GM08714 (cell line): ENCODE results near the gene AGAP5.
A peak's percentile ranks its signal among the peaks of the same experiment; 100 is the strongest.
"Not testable (repeated sequence)": the region's sequence is repeated elsewhere in the genome, so short reads cannot be mapped to it uniquely, and the experiment has no call there.

Source experiments
- H3K4me3 ChIP-seq: fragments of 200-500 bp; sonication (Bioruptor generic); 2 replicates; pipeline ENCODE4 v1.5.1; 2014; ENCODE audit warnings: mild to moderate bottlenecking, low read length, inconsistent platforms
- ZNF274 ChIP-seq: IDR thresholded peaks from 2 replicates; pipeline ENCODE4 v1.6.1; 2012; ENCODE audit warnings: mild to moderate bottlenecking, low read depth, low read length

AGAP5 gene

DNA sequence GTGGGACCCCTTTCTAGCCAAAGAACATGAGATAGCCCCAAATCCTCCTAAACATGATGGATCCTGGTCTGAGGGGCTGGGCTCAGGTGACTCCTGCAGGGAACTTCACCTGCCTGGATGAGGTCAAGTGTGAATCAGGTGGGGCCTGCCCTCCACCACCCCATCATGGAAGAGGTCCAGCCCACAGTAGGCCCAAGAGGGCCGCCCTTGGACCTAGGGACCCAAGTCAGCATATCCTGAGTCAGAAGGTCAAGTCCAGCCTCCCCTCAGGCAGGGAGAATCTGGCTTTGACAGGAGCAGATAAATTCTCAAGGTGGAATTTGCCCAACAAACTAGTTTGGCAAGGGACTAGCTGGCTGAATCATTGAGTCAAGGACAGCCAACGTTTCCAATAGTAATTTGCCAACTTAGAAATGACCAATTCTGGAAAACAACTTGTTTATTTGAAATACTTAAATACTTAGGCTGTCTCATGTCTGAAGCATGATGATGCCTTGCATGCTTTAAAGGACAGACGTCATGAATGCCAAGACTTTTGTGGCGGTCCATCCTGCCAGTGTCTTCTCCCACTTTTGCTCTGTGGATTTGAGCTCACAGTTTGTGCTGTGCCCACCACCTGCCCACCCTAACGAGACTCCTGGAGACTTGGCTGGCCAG, 31.6 kb downstream of the AGAP5 start:
- H3K4me3 ChIP-seq = not testable (repeated sequence)

DNA sequence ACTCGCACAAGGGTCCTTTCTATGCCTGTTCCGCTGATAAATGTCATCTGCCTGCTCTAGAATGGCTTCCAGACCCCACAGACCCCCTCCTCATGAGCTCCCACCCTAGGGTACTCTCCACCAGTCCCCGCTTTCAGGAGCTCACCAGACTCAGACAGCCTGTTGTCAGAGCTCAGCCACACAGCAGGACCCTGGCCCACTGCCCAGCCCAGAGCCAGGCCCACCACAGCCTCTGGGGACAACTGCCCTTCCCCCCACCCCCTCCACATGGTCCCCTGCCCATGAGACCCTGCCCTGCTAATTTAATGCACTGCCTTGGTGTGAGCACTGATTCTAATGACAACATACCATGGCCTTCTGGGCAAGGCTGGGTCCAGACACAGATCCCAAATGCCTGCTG, 32.3 kb downstream of the AGAP5 start:
- not testable (repeated sequence) for H3K4me3 ChIP-seq

DNA sequence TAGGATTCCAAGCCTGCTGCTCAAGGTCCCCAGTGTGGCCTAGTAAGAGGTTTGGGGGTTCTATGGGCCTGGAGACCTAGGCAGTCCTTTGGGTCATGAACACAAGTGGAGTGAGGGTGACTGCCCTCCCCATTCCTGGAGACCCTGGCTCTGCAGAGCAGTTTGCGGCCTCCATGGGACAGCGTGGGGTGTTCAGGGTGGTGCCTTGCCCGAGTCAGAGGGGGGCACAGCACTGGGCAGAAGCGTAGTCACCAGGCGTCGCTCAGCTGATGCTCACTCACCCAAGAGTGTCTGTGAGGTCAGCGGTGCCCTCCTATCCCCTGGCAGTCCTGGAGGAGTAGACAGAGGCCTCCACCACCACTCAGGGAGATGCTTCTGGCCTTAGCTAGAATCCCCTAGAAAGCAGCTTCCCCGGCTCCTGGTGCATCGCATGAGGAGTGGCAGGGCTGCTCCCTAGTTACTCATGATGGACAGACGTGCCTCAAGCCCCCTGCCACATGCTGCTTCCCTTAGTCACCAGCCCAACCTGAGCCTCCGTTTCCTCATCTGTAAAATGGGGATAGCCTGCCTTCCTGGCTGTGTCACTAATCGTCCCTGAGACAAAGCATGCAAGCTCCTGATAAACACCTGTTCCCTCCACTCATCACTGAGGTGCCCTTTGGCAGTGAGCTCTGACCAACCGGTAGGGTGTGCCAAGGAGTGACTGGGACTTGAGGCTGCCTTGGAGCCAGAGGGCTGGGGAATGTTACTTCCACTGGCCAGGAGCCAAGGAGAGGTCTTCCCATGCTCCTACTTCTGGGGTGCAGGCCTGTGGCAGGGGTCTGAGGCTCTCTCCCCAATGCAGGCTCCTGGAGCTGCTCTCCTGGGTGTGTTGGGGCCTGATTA, 33.5 kb downstream of the AGAP5 start:
- H3K4me3 ChIP-seq = not testable (repeated sequence)

DNA sequence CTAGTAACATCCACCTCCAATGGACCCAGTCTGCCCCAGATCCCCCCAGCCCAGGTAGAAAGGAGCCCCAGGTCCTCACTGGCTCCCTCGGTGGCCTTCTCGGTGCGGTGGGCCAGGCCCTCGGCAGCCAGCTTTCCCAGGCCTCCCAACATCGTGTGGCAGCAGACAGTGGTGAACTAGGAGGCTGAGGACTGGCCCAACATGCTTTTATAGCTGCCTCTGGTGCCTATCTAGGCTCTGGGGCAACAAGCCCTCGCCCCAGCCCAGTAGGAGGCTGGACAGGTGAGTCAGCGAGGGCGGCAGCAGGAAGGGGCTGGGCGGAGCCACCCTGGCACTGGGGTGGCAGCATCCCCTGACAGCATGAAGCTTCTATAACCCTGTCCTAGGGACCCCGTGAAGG, 34.3 kb downstream of the AGAP5 start:
- H3K4me3 ChIP-seq = not testable (repeated sequence)

DNA sequence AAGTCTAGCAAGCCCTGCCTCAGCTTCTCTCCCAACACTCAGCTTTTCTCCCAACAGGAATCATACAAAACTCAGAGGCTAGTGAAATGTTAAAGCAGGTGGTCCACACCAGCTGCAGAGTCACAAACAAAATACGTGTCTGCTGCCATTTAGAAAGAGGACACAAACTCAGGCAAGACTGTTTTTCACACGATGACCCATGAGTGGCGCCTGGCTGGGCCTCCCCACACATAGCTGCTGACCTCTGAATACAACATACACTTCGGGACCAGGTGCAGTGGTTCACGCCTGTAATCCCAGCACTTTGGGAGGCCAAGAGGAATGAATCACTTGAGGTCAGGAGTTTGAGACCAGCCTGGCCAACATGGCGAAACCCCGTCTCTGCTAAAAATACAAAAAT, 35.2 kb downstream of the AGAP5 start:
- H3K4me3 ChIP-seq = not testable (repeated sequence)

DNA sequence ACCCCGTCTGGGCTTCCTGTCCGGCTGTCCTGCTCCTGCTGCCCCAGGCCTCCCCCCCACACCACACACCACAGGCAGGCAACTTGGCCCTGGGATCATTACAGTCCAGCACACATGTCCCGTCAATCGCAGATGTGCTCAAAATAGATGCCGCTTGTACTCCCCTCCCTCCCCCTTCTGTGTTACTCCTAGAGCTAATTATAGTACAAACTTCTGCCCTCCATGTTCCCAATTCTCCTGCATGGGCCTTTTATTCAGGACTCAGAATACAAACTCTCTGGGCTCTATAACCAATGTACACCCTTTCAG, 42.0 kb downstream of the AGAP5 start, which contains the start of gene SYNPO2L:
Gene SYNPO2L (minus strand): TSS at position 40 of the 309 bp plus-strand sequence. CDS start 107 bp downstream, outside the sequence.
- peak within 1 kb of the TSS; percentile 3; the same call in 1 of the 2 replicates for H3K4me3 ChIP-seq
- no peak for TF ChIP-seq ZNF274

DNA sequence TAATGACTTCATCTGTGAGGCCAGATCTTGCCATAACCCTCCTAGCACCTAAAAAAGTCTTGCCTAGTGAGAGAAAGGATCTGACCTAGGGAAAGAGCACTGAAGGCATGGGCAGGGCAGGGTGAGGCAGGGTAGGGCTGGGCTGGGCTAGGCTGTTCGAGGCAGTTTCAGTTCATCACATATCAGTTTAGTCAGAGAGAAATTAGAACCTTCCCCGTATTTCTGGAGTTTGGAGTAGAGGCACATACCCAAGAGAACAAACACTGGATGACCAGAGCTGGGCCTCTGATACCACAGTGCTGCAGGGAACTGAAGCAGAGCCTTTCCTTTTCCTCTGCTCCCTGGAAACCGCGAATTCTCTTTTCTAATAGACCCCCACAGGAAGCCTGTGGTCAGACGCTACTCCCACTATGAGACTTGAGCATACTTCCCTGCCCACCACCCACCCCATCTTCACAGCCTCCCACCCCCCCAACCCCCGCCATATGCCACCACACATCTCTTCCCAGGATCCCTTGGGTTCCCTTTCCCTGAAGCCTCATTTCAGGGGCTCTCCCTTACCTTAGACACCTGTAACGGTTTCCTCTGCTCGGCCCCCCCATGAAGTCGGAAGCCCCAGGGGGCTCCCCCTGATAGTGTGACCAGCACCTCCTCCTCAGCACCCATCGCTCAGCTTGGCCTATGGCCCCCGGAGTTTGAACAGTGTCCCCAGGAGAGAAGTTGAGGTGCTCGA, 42.5 kb downstream of the AGAP5 start:
- TF ChIP-seq ZNF274 = no peak
- peak overlapping the region; percentile 3; the same call in 1 of the 2 replicates for H3K4me3 ChIP-seq

- H3K4me3 ChIP-seq = no peak overlapping the region
- no peak for TF ChIP-seq ZNF274
Measured at GRCh38 chr10:73653701-73654100, 44.2 kb downstream of the AGAP5 start.

DNA sequence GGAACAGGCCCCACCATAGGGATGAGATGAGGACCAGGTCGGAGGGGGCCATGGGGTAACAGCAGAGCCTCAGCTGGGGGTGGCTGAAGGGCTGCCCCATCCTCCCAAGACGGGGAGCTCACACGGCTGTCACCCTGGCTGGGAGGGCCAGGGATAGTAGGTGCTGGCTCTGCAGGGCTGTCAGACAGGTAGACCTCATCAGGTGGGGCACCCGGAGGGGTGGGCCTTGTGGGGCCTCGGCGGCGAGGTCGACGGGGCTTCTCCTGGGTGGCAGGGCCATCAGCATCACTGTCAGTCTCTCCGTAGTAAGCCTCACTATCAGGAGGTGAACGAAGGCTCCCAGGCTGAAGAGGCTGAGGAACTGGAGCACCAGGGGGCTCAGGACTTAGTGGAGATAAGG, 44.7 kb downstream of the AGAP5 start:
- TF ChIP-seq ZNF274 = no peak

DNA sequence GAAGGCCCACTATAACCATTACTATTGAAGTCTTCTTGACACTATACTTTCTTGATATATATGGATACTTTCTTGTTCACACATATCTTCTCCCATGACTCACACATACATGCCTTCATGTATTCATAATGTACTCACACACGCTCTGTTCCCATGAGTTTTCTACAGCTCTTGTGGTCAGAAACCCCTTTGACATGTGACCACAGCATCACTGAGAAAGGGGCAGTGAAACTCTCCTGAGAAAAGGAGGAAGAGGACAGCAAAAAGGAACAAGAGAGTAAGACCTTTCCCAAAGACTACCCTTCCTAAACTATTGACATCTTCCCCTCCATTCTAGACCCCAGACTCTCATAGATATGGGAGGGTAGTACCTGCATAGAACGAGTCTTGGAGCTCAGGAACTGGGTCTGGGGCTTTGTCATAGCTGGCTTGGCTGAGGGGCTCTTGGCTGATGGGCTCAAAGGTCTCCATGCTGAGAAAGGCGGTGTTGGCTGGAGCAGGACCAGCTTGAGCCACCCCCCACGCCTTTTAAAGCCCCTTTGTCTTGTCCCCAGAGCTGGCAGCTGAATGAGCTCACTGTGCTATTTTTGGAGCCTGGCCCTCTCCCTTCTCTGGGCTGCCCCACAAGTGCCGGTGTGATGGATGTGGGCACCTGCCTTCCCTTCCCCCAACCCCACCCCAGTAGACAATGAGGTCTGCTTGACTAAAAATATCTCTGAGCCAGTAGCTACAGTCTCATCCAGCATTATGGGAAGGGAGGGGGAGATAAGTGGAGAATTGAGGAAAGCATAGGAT, 47.2 kb downstream of the AGAP5 start:
- TF ChIP-seq ZNF274 = no peak
- no peak overlapping the region for H3K4me3 ChIP-seq

More for the DNA sequence above, 44.7 kb downstream of the AGAP5 start:
- no peak overlapping the region for H3K4me3 ChIP-seq

DNA sequence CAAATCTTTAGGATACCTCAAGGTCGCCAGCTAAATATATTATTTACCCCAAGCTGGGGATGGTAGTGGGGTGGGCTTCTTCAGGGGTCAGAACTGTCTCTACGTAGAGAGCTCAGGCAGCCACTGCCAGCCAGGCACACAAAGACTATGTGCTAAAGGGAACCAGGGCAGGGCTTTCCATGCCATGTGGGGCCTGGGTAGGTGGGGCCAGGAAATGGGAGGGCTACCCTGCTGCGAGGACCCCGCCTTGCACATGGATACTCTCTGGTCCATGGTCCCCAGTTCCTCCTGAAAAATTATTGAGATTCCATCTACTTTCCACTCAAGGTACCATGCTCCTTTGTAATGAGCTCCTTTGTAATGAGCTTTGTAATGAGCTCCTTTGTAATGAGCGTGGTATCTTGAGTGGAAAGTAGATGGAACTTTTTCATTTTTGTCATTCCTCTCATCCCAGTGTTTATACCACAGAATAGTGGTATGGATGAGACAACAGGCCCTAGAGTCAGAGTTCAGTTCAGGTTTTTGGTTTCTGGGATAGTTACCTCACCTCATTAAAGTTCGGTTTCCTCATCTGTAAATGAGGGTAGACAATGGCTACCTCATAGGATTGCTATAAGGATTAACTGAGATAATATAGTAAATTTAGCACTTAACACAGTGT, 47.9 kb downstream of the AGAP5 start:
- TF ChIP-seq ZNF274 = no peak

DNA sequence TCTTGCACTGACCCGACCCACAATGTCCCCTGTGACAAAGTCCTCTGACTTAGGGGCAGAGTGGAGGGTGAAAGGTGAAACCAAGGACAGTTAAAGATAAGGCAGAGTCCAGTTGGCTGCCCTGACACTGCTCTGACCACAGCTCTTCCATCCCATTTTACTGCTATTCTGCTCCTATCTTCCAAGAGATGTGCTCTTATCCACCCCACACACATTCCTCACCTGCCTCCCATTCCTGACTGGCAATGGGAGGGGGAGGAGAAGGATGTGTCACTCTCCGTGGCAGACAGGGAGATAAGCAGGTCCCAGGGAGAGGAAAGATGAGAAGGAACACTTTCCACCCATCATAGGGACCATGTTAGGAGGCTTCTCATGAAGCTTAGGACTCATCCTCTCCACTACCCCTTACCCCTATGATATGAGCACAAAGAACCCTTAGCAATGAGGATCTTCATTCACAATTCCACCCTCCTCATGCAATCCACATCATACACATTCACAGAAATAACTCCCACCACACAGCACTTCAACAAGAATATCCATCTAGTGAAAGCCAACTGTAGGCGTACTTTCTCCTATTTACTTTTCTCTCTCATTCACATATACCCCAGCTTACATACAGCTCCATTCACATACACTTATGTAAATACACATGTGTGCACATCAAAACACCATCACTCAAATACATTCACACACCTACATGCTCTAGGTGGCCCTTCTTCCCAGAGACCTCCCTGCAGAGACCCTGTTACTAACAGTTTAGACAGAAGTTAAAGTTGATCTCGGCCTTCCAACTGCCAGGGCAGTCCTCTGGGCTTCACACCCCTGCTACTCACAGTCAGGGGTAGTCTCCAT, 48.7 kb downstream of the AGAP5 start:
- no peak for TF ChIP-seq ZNF274
- H3K4me3 ChIP-seq = no peak overlapping the region

More for the DNA sequence above, 47.9 kb downstream of the AGAP5 start:
- no peak overlapping the region for H3K4me3 ChIP-seq
